ENCODE measurements around the gene PHC3.

DNA sequence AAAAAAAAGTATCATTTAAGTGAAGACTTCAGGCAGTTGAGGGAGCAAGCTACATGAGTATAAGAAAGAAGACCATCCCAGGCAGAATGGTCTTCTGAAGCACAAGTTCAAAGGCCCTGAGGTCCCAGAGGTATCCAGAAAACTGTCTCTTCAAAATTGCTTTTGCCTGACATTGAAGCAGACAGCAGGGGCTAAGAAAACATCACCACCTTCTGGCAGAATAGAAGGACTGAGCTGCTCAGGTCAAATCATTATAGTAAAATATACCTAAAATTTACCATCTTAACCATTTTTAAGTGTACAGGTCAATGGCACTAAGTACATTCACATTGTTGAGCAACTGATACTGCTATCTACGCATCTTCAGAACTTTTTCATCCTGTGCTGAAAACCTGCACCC, 127.3 kb downstream of the PHC3 start:
- TF ChIP-seq EP300 (IDR thresholded peaks at IDR 0.05) (no peak), CTCF (IDR thresholded peaks at IDR 0.05) (no peak)
